Spleen (tissue), 11 donors: ENCODE results near the gene CDH26. TPM values are rescaled to one million over a fixed set of nuclear protein-coding genes. Genes with fewer than 3 reads are reported as not detected.
A peak's percentile ranks its signal among the peaks of the same experiment; 100 is the strongest.

Source experiments
- DNase-seq: peaks from one replicate; pipeline ENCODE4 v3.0.0-alpha.2; 2020
- H3K27ac ChIP-seq, 8 donors: fragments of 200-600 bp; sonication (generic) in 7 of 8; 1 replicate in 4 of 8; 2 replicates in 4 of 8; pipeline versions ENCODE4 v1.5.0 to v1.8.0; 2016 to 2021; ENCODE audit warnings: inconsistent platforms in 4 of 8, mild to moderate bottlenecking in 4 of 8, moderate library complexity in 1 of 8
- H3K27me3 ChIP-seq, 7 donors: fragments of 200-600 bp; sonication (generic) in 6 of 7; replicated peaks in 1 of 7; 1 replicate in 4 of 7; 2 replicates in 3 of 7; pipeline versions ENCODE4 v1.5.0 to v1.8.0; 2016 to 2021; ENCODE audit warnings: inconsistent platforms in 3 of 7, mild to moderate bottlenecking in 1 of 7
- H3K36me3 ChIP-seq, 6 donors: fragments of 200-600 bp; sonication (generic) in 5 of 6; 1 replicate in 4 of 6; 2 replicates in 2 of 6; pipeline versions ENCODE4 v1.5.0 to v1.8.0; 2016 to 2021; ENCODE audit warnings: inconsistent platforms in 2 of 6
- H3K4me1 ChIP-seq, 6 donors: fragments of 200-600 bp; sonication (generic) in 5 of 6; 1 replicate in 3 of 6; 2 replicates in 3 of 6; pipeline versions ENCODE4 v1.5.0 to v1.8.0; 2016 to 2021; ENCODE audit warnings: inconsistent platforms in 3 of 6
- H3K4me3 ChIP-seq, 8 donors: fragments of 200-600 bp; sonication (generic) in 7 of 8; 1 replicate in 4 of 8; 2 replicates in 4 of 8; pipeline versions ENCODE4 v1.5.0 to v1.8.0; 2016 to 2021; ENCODE audit warnings: inconsistent platforms in 4 of 8, mild to moderate bottlenecking in 4 of 8, moderate library complexity in 2 of 8
- H3K9me3 ChIP-seq, 8 donors: fragments of 200-600 bp; sonication (generic) in 7 of 8; 1 replicate in 4 of 8; 2 replicates in 4 of 8; pipeline versions ENCODE4 v1.5.0 to v1.8.0; 2016 to 2021; ENCODE audit warnings: inconsistent platforms in 4 of 8
- CTCF ChIP-seq, 11 experiments: fragments of 200-600 bp in 7 of 11; fragments of 450-650 bp in 4 of 11; sonication (generic) in 4 of 11; IDR thresholded peaks in 8 of 11; conservative IDR thresholded peaks in 3 of 11; 1 replicate in 7 of 11; 2 replicates in 4 of 11; pipeline versions ENCODE4 v1.4.0 to v1.8.0; 2016 to 2021; ENCODE audit warnings: antibody characterized with exemption in 11 of 11, inconsistent platforms in 4 of 11, mild to moderate bottlenecking in 1 of 11
- POLR2A ChIP-seq, 3 donors: fragments of 450-650 bp; IDR thresholded peaks; one replicate each; pipeline ENCODE4 v1.5.1; 2017; ENCODE audit warnings: antibody characterized with exemption in 3 of 3, mild to moderate bottlenecking in 1 of 3
- POLR2AphosphoS5 ChIP-seq, 3 donors: sonication (generic); formaldehyde crosslinking; IDR thresholded peaks; one replicate each; pipeline ENCODE4 v1.5.1; 2017; ENCODE audit warnings: antibody characterized with exemption in 3 of 3
- WGBS, 5 donors: extraction: QIAGEN DNeasy Blood & Tissue Kit in 3 of 5; methylation state at CpG; one replicate each; pipeline versions ENCODE4 v1.1.5 to v1.1.7; 2013 to 2018; 5-methylcytosine and 5-hydroxymethylcytosine counted together
- intact Hi-C: fragments of 100-400 bp; cut with DNase I; formaldehyde crosslinking; loops from one replicate; pipeline ENCODE4 v1.15.0; 2023; ENCODE audit warnings: low total_unique reads
- polyA plus RNA-seq, 3 donors: library from polyadenylated mRNA; stranded (reverse); fragments of 200-250 nt; gene quantifications; one replicate each; pipeline ENCODE4 v1.2.1, GENCODE V29; 2013
- total RNA-seq, 7 donors: library from RNA; depleted of rRNA in 3 of 7; stranded (reverse); fragments of >200 nt in 3 of 7; fragmentation: NEBNext Ultra II Directional in 4 of 7; extraction: Animal tissue kit (Norgen Biotek cat#: 25700) in 4 of 7; gene quantifications; one replicate each; pipeline versions ENCODE4 v1.1.0 to v1.2.1, GENCODE V29; 2016 to 2021
- donor health status: healthy with polysubstance abuse.
- donor health status: DM: no; HTN: no; CAD: no; lungs with moderate emphysema.
- donor health status: DM: no; HTN: no; CAD: no.
- donor health status: Bipolar disorder and iron deficiency.
- donor health status: healthy.
- donor health status: DM: no; HTN: no; CAD: no.
- donor health status: DM: yes; HTN: yes; CAD: no.

The CDH26 gene
- total and polyA plus RNA-seq, 10 donors, result 0.70 to 6.2 (median 2.0) TPM

GRCh38 chr20:60051911-60052310, 93.7 kb downstream of the CDH26 start:
- peaks cover 0 to 30% (median 0%) of the 10 kb centered on the region in 7 donors for H3K27me3 ChIP-seq
- TF ChIP-seq POLR2A (IDR thresholded peaks at IDR 0.05), result no peak
- TF ChIP-seq CTCF (IDR thresholded peaks at IDR 0.05 in 8 of 11, conservative IDR thresholded peaks at IDR 0.05 in 3 of 11), result no peak
- TF ChIP-seq POLR2AphosphoS5 (IDR thresholded peaks at IDR 0.05), result no peak
- 71 to 84% (median 79%) methylated on average over 3 of the region's 3 CpGs for WGBS, 5 donors
- DNase-seq, result no peak
- H3K4me1 ChIP-seq, result peaks cover 0 to 43% (median 22%) of the 10 kb centered on the region in 6 donors
- H3K27ac ChIP-seq, result peak overlapping the region in 1 of 8 donors; percentile 96
- H3K9me3 ChIP-seq, result no peaks in the 10 kb centered on the region
- intact Hi-C loops, result loop anchor here (10.0 kb wide), 1 partner anchor 1073 kb away; no protein-coding TSS in a partner anchor
- no peak overlapping the region for H3K4me3 ChIP-seq
- H3K36me3 ChIP-seq, result no peaks in the 10 kb centered on the region

DNA sequence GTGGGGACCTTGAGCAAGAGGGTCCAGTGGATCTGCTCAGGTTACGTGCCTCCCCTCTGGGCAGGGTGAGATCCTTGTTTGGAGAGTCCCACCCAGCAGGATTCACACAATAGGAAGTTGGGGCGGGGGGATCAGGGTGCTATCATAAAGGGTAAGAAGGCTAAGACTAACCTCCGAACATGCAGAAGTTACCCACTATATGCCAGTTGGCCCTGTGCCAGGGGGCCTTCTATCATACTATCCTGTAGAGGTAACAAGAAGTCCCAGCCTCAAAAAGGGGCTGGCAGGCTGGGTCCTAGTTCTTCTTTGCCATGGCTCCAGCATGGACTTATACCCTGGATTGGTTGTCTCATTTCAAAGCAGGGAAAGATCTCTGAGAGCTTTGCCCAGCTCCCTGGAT, 94.1 kb downstream of the CDH26 start:
- no peak for DNase-seq
- 53 to 86% (median 58%) methylated on average over 3 of the region's 3 CpGs for WGBS, 5 donors
- Histone ChIP-seq H3K4me3 (no peak overlapping the region), H3K4me1 (peaks cover 0 to 43% (median 26%) of the 10 kb centered on the region in 6 donors), H3K27ac (peak overlapping the region in 2 of 8 donors; percentile 91 to 96), H3K27me3 (peaks cover 0 to 30% (median 0%) of the 10 kb centered on the region in 7 donors), H3K9me3 (no peaks in the 10 kb centered on the region), H3K36me3 (no peaks in the 10 kb centered on the region)
- intact Hi-C loops, result loop anchor here (10.0 kb wide), 1 partner anchor 1072 kb away; no protein-coding TSS in a partner anchor
- no peak for TF ChIP-seq CTCF (IDR thresholded peaks at IDR 0.05 in 8 of 11, conservative IDR thresholded peaks at IDR 0.05 in 3 of 11)
- TF ChIP-seq POLR2A (IDR thresholded peaks at IDR 0.05), result no peak
- no peak for TF ChIP-seq POLR2AphosphoS5 (IDR thresholded peaks at IDR 0.05)

GRCh38 chr20:60053125-60053817, 95.0 kb downstream of the CDH26 start:
- 63 to 81% (median 75%) methylated on average over 16 of the region's 16 CpGs for WGBS, 5 donors
- no peaks in the 10 kb centered on the region for H3K36me3 ChIP-seq
- H3K4me3 ChIP-seq, result peak overlapping the region in 1 of 8 donors; percentile 66
- TF ChIP-seq POLR2AphosphoS5 (IDR thresholded peaks at IDR 0.05), result no peak
- no peak for TF ChIP-seq POLR2A (IDR thresholded peaks at IDR 0.05)
- no peak for TF ChIP-seq CTCF (IDR thresholded peaks at IDR 0.05 in 8 of 11, conservative IDR thresholded peaks at IDR 0.05 in 3 of 11)
- H3K27ac ChIP-seq, result peak overlapping the region in 5 of 8 donors; percentile 82 to 96 (median 90)
- peaks cover 7 to 52% (median 35%) of the 10 kb centered on the region in 6 donors for H3K4me1 ChIP-seq
- peaks cover 0 to 30% (median 0%) of the 10 kb centered on the region in 7 donors for H3K27me3 ChIP-seq
- DNase-seq, result no peak
- intact Hi-C loops, result loop anchor here (10.0 kb wide), 1 partner anchor 1072 kb away; no protein-coding TSS in a partner anchor
- H3K9me3 ChIP-seq, result no peaks in the 10 kb centered on the region

GRCh38 chr20:60053818-60054190, 95.6 kb downstream of the CDH26 start:
- Histone ChIP-seq H3K9me3 (no peaks in the 10 kb centered on the region), H3K4me1 (peaks cover 12 to 57% (median 41%) of the 10 kb centered on the region in 6 donors), H3K4me3 (peak overlapping the region in 1 of 8 donors; percentile 66), H3K27me3 (peaks cover 0 to 30% (median 0%) of the 10 kb centered on the region in 7 donors), H3K27ac (peak overlapping the region in 7 of 8 donors; percentile 8 to 96 (median 87)), H3K36me3 (no peaks in the 10 kb centered on the region)
- WGBS, 5 donors, result 80 to 92% (median 84%) methylated on average over 4 of the region's 4 CpGs
- no peak for DNase-seq
- intact Hi-C loops, result loop anchor here (10.0 kb wide), 1 partner anchor 1071 kb away; no protein-coding TSS in a partner anchor
- TF ChIP-seq CTCF (IDR thresholded peaks at IDR 0.05 in 8 of 11, conservative IDR thresholded peaks at IDR 0.05 in 3 of 11) (no peak), POLR2A (IDR thresholded peaks at IDR 0.05) (no peak), POLR2AphosphoS5 (IDR thresholded peaks at IDR 0.05) (no peak)
